Caco-2 (cell line): Measurements from ENCODE around the gene AP2A2. TPM values are rescaled to one million over a fixed set of nuclear protein-coding genes. Genes with fewer than 3 reads are reported as not detected.

Experiments
- BruUV-seq: library from RNA; stranded (reverse); fragments of 400-500 nt; replicated peaks from 2 replicates; lab custom pipeline; 2021; lab: Mats Ljungman, UMichigan
- CTCF ChIA-PET: fragments of 300-600 bp; sonication (Branson Sonifier 250); formaldehyde crosslinking; loops from one replicate; lab custom pipeline; 2022; ENCODE audit warnings: antibody characterized with exemption; lab: Charles Lee
- POLR2A ChIA-PET: fragments of 300-600 bp; sonication (Branson Sonifier 250); formaldehyde crosslinking; loops from one replicate; lab custom pipeline; 2022; ENCODE audit warnings: antibody characterized with exemption; lab: Charles Lee
- DNase-seq, 2 experiments: peaks; one replicate each; pipeline versions ENCODE4 v3.0.0 to v3.0.0-alpha.2; 2020 to 2022
- H3K27me3 ChIP-seq: replicated peaks from 2 replicates; pipeline ENCODE4 v1.6.0; 2011; ENCODE audit warnings: low read length; ENCODE audit not compliant: control insufficient read depth, insufficient read depth
- H3K36me3 ChIP-seq: 2 replicates; pipeline ENCODE4 v1.5.1; 2011; ENCODE audit warnings: low read length; ENCODE audit not compliant: control insufficient read depth, insufficient read depth
- H3K4me1 ChIP-seq: fragments of 250-450 bp; sonication (Bioruptor Pico); 2 replicates; pipeline ENCODE4 v1.5.1; 2020; ENCODE audit warnings: mild to moderate bottlenecking
- H3K4me3 ChIP-seq: 2 replicates; pipeline ENCODE4 v1.5.1; 2011; ENCODE audit warnings: low read depth, mild to moderate bottlenecking, control low read depth, low read length
- H3K9me3 ChIP-seq: fragments of 250-450 bp; sonication (Bioruptor Pico); 2 replicates; pipeline ENCODE4 v1.5.1; 2020; ENCODE audit warnings: mild to moderate bottlenecking, moderate library complexity
- H3K27ac Mint-ChIP-seq: one replicate; pipeline ENCODE4 v1.8.0; 2022; ENCODE audit warnings: mixed read lengths; ENCODE audit not compliant: unreplicated experiment
- H3K27me3 Mint-ChIP-seq: one replicate; pipeline ENCODE4 v1.8.0; 2022; ENCODE audit warnings: mixed read lengths; ENCODE audit not compliant: insufficient read depth, unreplicated experiment
- H3K36me3 Mint-ChIP-seq: one replicate; pipeline ENCODE4 v1.8.0; 2022; ENCODE audit warnings: mild to moderate bottlenecking, mixed read lengths; ENCODE audit not compliant: insufficient read depth, unreplicated experiment
- H3K4me1 Mint-ChIP-seq: one replicate; pipeline ENCODE4 v1.8.0; 2022; ENCODE audit warnings: low read depth, mixed read lengths; ENCODE audit not compliant: unreplicated experiment
- H3K4me3 Mint-ChIP-seq: one replicate; pipeline ENCODE4 v1.8.0; 2022; ENCODE audit warnings: mild to moderate bottlenecking, moderate library complexity, mixed read lengths; ENCODE audit not compliant: unreplicated experiment
- H3K9me3 Mint-ChIP-seq: one replicate; pipeline ENCODE4 v1.8.0; 2022; ENCODE audit warnings: mixed read lengths; ENCODE audit not compliant: unreplicated experiment
- CTCF ChIP-seq, 2 experiments: fragments of 200-600 bp in 1 of 2; IDR thresholded peaks; 1 replicate in 1 of 2; 2 replicates in 1 of 2; pipeline versions ENCODE4 v1.5.1 to v1.8.0; 2011 to 2022; ENCODE audit warnings: antibody characterized with exemption in 1 of 2, control low read depth in 1 of 2, inconsistent platforms in 1 of 2, low read depth in 1 of 2, low read length in 1 of 2, mild to moderate bottlenecking in 1 of 2, moderate library complexity in 1 of 2; ENCODE audit not compliant: insufficient read depth in 1 of 2, severe bottlenecking in 1 of 2, unreplicated experiment in 1 of 2
- intact Hi-C: fragments of 100-400 bp; cut with micrococcal nuclease; formaldehyde crosslinking; loops from one replicate; pipeline ENCODE4 v1.10.0; 2022; ENCODE audit not compliant: unreplicated experiment
- total RNA-seq: library from RNA; stranded (reverse); gene quantifications from 2 replicates; pipeline ENCODE4 v1.2.3, GENCODE V29; 2022

Gene AP2A2
- total RNA-seq, 1 experiment from 2014 or later, result 130 TPM

DNA sequence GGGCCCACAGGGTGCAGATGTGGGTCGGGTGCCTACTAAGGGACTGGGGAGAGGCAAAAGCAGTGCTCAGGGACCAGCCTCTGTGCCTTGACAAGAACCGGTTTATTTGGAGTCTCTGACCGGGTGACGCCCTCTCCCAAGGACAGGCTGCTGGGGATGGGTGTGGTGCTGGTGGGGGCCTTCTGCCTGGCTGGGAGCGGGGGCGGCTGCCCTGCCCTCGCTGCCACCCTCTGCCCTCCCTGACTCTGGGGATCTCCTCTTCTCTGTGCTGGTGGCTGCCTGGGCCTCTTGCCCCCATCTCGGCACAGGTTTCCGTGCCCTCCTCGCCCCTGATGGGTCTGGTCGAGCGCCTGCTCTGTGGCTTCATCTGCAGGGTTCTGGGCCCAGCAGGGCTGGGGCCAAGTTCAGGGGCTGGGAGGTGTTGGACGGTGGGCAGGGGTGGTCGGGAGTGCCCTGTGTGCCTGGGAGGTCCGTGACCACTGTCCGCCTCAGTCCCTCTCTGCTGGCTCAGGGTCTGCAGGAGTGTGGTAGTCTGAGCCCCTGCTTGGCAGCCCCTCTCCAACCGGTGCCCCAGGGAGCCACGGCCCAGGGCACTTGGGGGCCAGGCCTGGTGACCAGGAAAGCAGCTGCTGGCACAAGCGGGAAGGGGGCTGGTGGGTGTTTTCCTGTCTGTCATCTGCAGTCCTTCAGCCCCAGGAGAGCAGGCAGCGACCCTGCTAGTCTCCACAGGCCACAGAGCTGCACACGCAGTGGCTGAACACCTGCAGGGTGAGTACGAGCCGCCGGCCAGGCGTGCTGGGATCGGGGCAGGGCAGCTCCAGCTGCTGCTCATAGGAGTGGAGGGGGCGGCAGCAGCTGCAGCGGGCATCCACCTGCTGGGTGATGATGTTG lies 87.3 kb downstream of the AP2A2 start:
- no peak for DNase-seq
- no peak for TF ChIP-seq CTCF (IDR thresholded peaks at IDR 0.05; ENCODE audit: insufficient read depth in 1 of 2, low read depth in 1 of 2, low read length in 1 of 2, severe bottlenecking in 1 of 2, unreplicated experiment in 1 of 2)
- no peaks in the 10 kb centered on the region for H3K27me3 Mint-ChIP-seq
- Histone ChIP-seq H3K9me3 (no peaks in the 10 kb centered on the region), H3K27me3 (no peaks in the 10 kb centered on the region), H3K4me3 (no peak overlapping the region), H3K36me3 (no peaks in the 10 kb centered on the region; the same call in none of the 2 replicates), H3K4me1 (no peaks in the 10 kb centered on the region)
- no peak overlapping the region for H3K27ac Mint-ChIP-seq
- ChIA-PET CTCF (no interaction called here), POLR2A (no interaction called here)
- H3K9me3 Mint-ChIP-seq, result peaks cover 23% of the 10 kb centered on the region
- intact Hi-C loops, result no loop called here
- no peak overlapping the region for H3K4me3 Mint-ChIP-seq
- BruUV-seq, result no TSS peak
- H3K4me1 Mint-ChIP-seq, result no peaks in the 10 kb centered on the region
- H3K36me3 Mint-ChIP-seq, result peaks cover 71% of the 10 kb centered on the region

DNA sequence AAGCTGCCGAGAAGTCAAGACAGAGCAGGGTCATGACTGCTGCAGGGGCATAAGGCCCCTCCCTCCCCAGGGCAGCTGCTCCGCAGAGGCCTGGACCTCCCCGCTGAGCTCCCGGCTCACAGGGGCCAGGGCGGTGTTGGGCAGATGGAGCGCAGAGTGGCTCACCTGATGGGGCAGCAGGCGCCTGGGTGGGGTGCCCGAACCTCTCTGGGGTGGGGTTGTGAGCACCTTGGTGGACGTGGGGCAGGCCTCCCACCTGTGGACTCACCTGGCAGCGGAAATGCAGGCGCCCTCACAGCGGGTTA lies 87.9 kb downstream of the AP2A2 start:
- no peaks in the 10 kb centered on the region for H3K4me1 ChIP-seq
- Mint-ChIP-seq H3K9me3 (peaks cover 25% of the 10 kb centered on the region), H3K4me1 (no peaks in the 10 kb centered on the region), H3K27ac (no peak overlapping the region), H3K36me3 (peaks cover 65% of the 10 kb centered on the region), H3K27me3 (no peaks in the 10 kb centered on the region), H3K4me3 (no peak overlapping the region)
- H3K36me3 ChIP-seq, result no peaks in the 10 kb centered on the region; the same call in none of the 2 replicates
- no peak for DNase-seq
- ChIA-PET POLR2A (no interaction called here), CTCF (interaction anchor here (0.6 kb wide), 1 partner anchor 1292 kb away, joined by 4 read pairs; no protein-coding TSS in a partner anchor)
- H3K27me3 ChIP-seq, result no peaks in the 10 kb centered on the region
- no peak for TF ChIP-seq CTCF (IDR thresholded peaks at IDR 0.05; ENCODE audit: insufficient read depth in 1 of 2, low read depth in 1 of 2, low read length in 1 of 2, severe bottlenecking in 1 of 2, unreplicated experiment in 1 of 2)
- no TSS peak for BruUV-seq
- H3K9me3 ChIP-seq, result no peaks in the 10 kb centered on the region
- intact Hi-C loops, result no loop called here
- H3K4me3 ChIP-seq, result no peak overlapping the region

DNA sequence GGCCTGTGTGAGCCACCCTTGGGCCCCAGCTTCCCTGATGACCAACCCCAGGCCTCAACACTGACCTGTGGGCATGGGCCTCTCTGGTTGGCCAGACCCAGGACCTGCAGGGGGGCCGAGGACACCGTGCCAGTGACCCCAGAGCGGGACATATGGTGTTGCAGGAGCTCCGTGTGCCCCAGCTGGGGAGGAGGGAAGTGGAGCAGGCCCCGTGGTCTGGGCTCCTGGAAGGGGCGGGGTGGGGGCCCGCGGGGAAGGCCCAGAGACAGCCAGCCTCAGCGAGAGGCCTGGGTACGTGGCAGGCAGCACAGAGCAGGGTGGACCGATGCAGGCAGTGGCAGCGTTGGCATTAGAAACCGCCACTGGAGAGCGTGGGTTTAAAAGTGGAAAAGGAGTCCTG lies 88.6 kb downstream of the AP2A2 start:
- Mint-ChIP-seq H3K4me1 (no peaks in the 10 kb centered on the region), H3K36me3 (peaks cover 62% of the 10 kb centered on the region), H3K9me3 (peaks cover 25% of the 10 kb centered on the region), H3K27ac (no peak overlapping the region), H3K27me3 (no peaks in the 10 kb centered on the region), H3K4me3 (no peak overlapping the region)
- H3K4me1 ChIP-seq, result no peaks in the 10 kb centered on the region
- H3K27me3 ChIP-seq, result no peaks in the 10 kb centered on the region
- H3K4me3 ChIP-seq, result no peak overlapping the region
- no peak for TF ChIP-seq CTCF (IDR thresholded peaks at IDR 0.05; ENCODE audit: insufficient read depth in 1 of 2, low read depth in 1 of 2, low read length in 1 of 2, severe bottlenecking in 1 of 2, unreplicated experiment in 1 of 2)
- POLR2A ChIA-PET, result no interaction called here
- DNase-seq, result no peak
- CTCF ChIA-PET, result interaction anchor here (0.6 kb wide), 1 partner anchor 1291 kb away, joined by 4 read pairs; no protein-coding TSS in a partner anchor
- no peaks in the 10 kb centered on the region for H3K9me3 ChIP-seq
- no TSS peak for BruUV-seq
- intact Hi-C loops, result no loop called here
- no peaks in the 10 kb centered on the region; the same call in none of the 2 replicates for H3K36me3 ChIP-seq
